Gastrocnemius medialis (tissue), 4 donors: ENCODE measurements around the gene TMEM106C. TPM values are rescaled to one million over a fixed set of nuclear protein-coding genes. Genes with fewer than 3 reads are reported as not detected.

Source experiments
- ATAC-seq, 2 donors: fragments of 150-250 bp; one replicate each; pipeline ENCODE4 v1.9.1; 2016
- DNase-seq, 2 donors: peaks; one replicate each; pipeline ENCODE4 v3.0.0-alpha.2; 2019
- H3K27ac ChIP-seq, 4 donors: fragments of 200-600 bp; sonication (generic); 1 replicate in 1 of 4; 2 replicates in 3 of 4; pipeline ENCODE4 v1.5.1; 2016 to 2018; ENCODE audit warnings: mild to moderate bottlenecking in 2 of 4, moderate library complexity in 1 of 4
- H3K27me3 ChIP-seq, 3 donors: fragments of 200-600 bp; sonication (generic) in 2 of 3; 1 replicate in 1 of 3; 2 replicates in 2 of 3; pipeline versions ENCODE4 v1.5.1 to v1.6.0; 2016 to 2019; ENCODE audit warnings: mild to moderate bottlenecking in 1 of 3, moderate library complexity in 1 of 3
- H3K36me3 ChIP-seq, 2 donors: fragments of 200-600 bp; sonication (generic) in 1 of 2; one replicate each; pipeline ENCODE4 v1.5.1; 2017 to 2018
- H3K4me1 ChIP-seq, 2 donors: fragments of 200-600 bp; sonication (generic) in 1 of 2; one replicate each; pipeline ENCODE4 v1.5.1; 2016 to 2017; ENCODE audit warnings: mild to moderate bottlenecking in 2 of 2
- H3K4me3 ChIP-seq, 4 donors: fragments of 200-600 bp; sonication (generic) in 3 of 4; 1 replicate in 1 of 4; 2 replicates in 3 of 4; pipeline ENCODE4 v1.5.1; 2016 to 2019; ENCODE audit warnings: mild to moderate bottlenecking in 2 of 4
- H3K9me3 ChIP-seq, 3 donors: fragments of 200-600 bp; sonication (generic) in 2 of 3; 1 replicate in 1 of 3; 2 replicates in 2 of 3; pipeline ENCODE4 v1.5.1; 2016 to 2019
- POLR2A ChIP-seq, 2 donors: fragments of 450-650 bp; IDR thresholded peaks; one replicate each; pipeline ENCODE4 v1.6.1; 2017; ENCODE audit warnings: antibody characterized with exemption in 2 of 2, mild to moderate bottlenecking in 2 of 2, moderate library complexity in 2 of 2
- in situ Hi-C, 4 donors: fragments of 200-750 bp; cut with MboI; loops; one replicate each; pipeline versions ENCODE4 v1.15.0 to v1.8.0; 2017; ENCODE audit warnings: low sequenced_read_pairs in 4 of 4
- intact Hi-C: fragments of 100-400 bp; cut with DNase I; formaldehyde crosslinking; loops from one replicate; pipeline ENCODE4 v1.15.1; 2023; ENCODE audit warnings: low total_unique reads
- total RNA-seq, 4 donors: library from RNA; depleted of rRNA; stranded (reverse); fragments of >200 nt; gene quantifications; one replicate each; pipeline versions ENCODE4 v1.1.0 to v1.2.3, GENCODE V29; 2016
- TF ChIP-seq, protein P1 (sequence below), 5 experiments: fragments of 450-650 bp in 3 of 5; fragments of 200-600 bp in 2 of 5; sonication (generic) in 2 of 5; IDR thresholded peaks in 4 of 5; conservative IDR thresholded peaks in 1 of 5; 1 replicate in 4 of 5; 2 replicates in 1 of 5; pipeline ENCODE4 v1.5.1; 2016 to 2019; ENCODE audit warnings: antibody characterized with exemption in 5 of 5, mild to moderate bottlenecking in 3 of 5, moderate library complexity in 3 of 5

TMEM106C gene
- total RNA-seq, 4 donors from 2014 or later = 11.8 to 27.1 (median 24.8) TPM

DNA sequence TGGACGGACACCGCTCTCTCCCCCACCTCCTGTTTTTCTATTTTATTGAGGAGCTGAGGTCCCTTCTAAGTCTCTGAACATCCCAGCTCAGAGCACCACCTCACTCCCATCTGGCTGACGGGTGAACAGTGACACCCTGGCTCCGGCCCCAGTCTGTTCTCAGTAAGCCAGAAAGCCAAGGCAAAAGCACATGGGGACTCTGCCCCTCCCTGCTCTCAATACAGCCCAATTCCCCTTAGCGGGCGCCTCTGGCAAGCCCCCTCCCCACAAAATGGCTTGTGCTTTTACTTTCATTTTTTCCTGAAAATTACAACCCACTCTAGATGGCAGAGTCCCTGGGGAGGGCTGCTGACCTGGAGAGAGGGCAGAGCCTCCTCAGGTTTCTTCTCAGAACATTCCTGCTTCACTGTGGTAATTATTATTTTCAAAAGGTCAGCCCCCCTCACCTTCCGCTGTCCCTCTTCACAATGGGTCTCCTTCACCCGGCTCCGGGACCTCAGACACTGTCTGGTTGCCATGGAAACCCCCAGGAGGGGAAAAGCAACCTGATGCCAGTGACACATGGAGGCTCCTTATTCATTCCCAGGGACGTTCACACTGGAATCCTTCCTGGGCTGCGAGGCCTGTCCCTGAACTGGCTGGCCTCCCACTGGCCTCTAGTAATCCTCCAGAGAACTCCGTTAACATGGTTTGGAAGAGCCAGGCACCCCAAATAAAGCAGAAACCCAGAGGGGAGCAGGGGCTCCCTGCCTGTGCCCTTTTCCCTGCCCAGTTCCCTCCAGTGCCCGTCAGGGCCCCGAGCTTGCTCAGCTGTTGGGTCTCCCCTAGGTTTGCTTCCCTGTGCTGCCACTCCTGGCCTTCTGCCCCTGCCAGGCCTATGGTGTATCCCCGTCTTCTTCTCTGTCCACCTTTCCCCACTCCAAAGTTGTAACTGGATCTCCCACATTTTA is 25.0 kb downstream of the TMEM106C start:
- Histone ChIP-seq H3K4me1 (peaks cover 12 to 17% of the 10 kb centered on the region in 2 donors), H3K9me3 (no peaks in the 10 kb centered on the region), H3K36me3 (no peaks in the 10 kb centered on the region), H3K27me3 (no peaks in the 10 kb centered on the region), H3K27ac (peak overlapping the region in 1 of 4 donors; percentile 13), H3K4me3 (peak overlapping the region in 3 of 4 donors; percentile 3 to 36 (median 19))
- no peak for TF ChIP-seq POLR2A (IDR thresholded peaks at IDR 0.05)
- TF ChIP-seq, protein P1, sequence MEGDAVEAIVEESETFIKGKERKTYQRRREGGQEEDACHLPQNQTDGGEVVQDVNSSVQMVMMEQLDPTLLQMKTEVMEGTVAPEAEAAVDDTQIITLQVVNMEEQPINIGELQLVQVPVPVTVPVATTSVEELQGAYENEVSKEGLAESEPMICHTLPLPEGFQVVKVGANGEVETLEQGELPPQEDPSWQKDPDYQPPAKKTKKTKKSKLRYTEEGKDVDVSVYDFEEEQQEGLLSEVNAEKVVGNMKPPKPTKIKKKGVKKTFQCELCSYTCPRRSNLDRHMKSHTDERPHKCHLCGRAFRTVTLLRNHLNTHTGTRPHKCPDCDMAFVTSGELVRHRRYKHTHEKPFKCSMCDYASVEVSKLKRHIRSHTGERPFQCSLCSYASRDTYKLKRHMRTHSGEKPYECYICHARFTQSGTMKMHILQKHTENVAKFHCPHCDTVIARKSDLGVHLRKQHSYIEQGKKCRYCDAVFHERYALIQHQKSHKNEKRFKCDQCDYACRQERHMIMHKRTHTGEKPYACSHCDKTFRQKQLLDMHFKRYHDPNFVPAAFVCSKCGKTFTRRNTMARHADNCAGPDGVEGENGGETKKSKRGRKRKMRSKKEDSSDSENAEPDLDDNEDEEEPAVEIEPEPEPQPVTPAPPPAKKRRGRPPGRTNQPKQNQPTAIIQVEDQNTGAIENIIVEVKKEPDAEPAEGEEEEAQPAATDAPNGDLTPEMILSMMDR (IDR thresholded peaks at IDR 0.05 in 4 of 5, conservative IDR thresholded peaks at IDR 0.05 in 1 of 5) = no peak
- ATAC-seq = peak; percentile 53 to 66
- intact Hi-C loops = no loop called here
- DNase-seq = no peak
- in situ Hi-C loops = no loop called here

DNA sequence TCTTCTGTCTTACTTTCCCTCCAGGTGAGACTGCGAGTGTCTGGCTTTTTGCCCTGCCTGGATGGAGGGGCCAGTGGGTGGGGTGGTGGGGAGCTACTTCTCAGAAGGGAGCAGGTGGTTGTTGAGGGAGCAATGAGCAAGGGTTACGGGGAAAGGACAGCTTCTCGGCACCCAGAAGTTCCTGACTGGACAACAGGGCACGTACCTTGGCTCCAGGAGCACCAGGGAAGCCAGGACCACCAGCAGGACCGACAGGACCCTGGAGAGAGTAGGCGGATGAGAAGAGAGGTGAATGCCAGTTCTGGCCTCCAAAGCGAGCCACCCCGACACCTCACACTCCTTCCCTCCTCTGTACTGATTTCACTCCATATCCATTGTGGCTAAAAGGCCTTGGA is 25.6 kb downstream of the TMEM106C start:
- TF ChIP-seq, protein P1 (IDR thresholded peaks at IDR 0.05 in 4 of 5, conservative IDR thresholded peaks at IDR 0.05 in 1 of 5) = no peak
- no peak for TF ChIP-seq POLR2A (IDR thresholded peaks at IDR 0.05)
- Histone ChIP-seq H3K27ac (no peak overlapping the region), H3K4me1 (peaks cover 12 to 17% of the 10 kb centered on the region in 2 donors), H3K27me3 (no peaks in the 10 kb centered on the region), H3K4me3 (no peak overlapping the region), H3K9me3 (no peaks in the 10 kb centered on the region), H3K36me3 (no peaks in the 10 kb centered on the region)
- DNase-seq = no peak
- in situ Hi-C loops = no loop called here
- intact Hi-C loops = no loop called here
- no peak for ATAC-seq

GRCh38 chr12:47989666-47990065 is 26.3 kb downstream of the TMEM106C start:
- no peak overlapping the region for H3K4me3 ChIP-seq
- peaks cover 12 to 17% of the 10 kb centered on the region in 2 donors for H3K4me1 ChIP-seq
- no peaks in the 10 kb centered on the region for H3K27me3 ChIP-seq
- H3K36me3 ChIP-seq = no peaks in the 10 kb centered on the region
- TF ChIP-seq, protein P1 (IDR thresholded peaks at IDR 0.05 in 4 of 5, conservative IDR thresholded peaks at IDR 0.05 in 1 of 5) = no peak
- no peak for TF ChIP-seq POLR2A (IDR thresholded peaks at IDR 0.05)
- ATAC-seq = no peak
- H3K9me3 ChIP-seq = no peaks in the 10 kb centered on the region
- in situ Hi-C loops (no loop called here), intact Hi-C loops (no loop called here)
- no peak overlapping the region for H3K27ac ChIP-seq
- DNase-seq = no peak

- no peak overlapping the region for H3K27ac ChIP-seq
- in situ Hi-C loops (no loop called here), intact Hi-C loops (no loop called here)
- H3K4me1 ChIP-seq = peaks cover 12 to 19% of the 10 kb centered on the region in 2 donors
- H3K4me3 ChIP-seq = no peak overlapping the region
- no peaks in the 10 kb centered on the region for H3K9me3 ChIP-seq
- TF ChIP-seq, protein P1 (IDR thresholded peaks at IDR 0.05 in 4 of 5, conservative IDR thresholded peaks at IDR 0.05 in 1 of 5) = no peak
- no peak for TF ChIP-seq POLR2A (IDR thresholded peaks at IDR 0.05)
- ATAC-seq = no peak
- no peak for DNase-seq
- H3K36me3 ChIP-seq = no peaks in the 10 kb centered on the region
- H3K27me3 ChIP-seq = no peaks in the 10 kb centered on the region
Measured at GRCh38 chr12:47990351-47991105, 27.1 kb downstream of the TMEM106C start.
